Mesenchymal stem cell (in vitro differentiated cells and primary cell): ENCODE measurements around the gene ARID1B.

ENCODE experiments used
- DNase-seq: peaks from one replicate; pipeline ENCODE4 v3.0.0-alpha.2; 2013
- H2AFZ ChIP-seq: one replicate; pipeline ENCODE4 v1.6.1; 2013; ENCODE audit warnings: low read depth, mild to moderate bottlenecking, control low read depth, inconsistent platforms, low read length, moderate library complexity
- H2AK5ac ChIP-seq: 2 replicates; pipeline ENCODE4 v1.6.1; 2013; ENCODE audit warnings: low read length, moderate library complexity, mild to moderate bottlenecking, inconsistent platforms; ENCODE audit not compliant: severe bottlenecking
- H2BK120ac ChIP-seq: one replicate; pipeline ENCODE4 v1.6.1; 2013; ENCODE audit warnings: low read depth, mild to moderate bottlenecking, inconsistent platforms, low read length, moderate library complexity
- H2BK12ac ChIP-seq, 2 experiments: one replicate each; pipeline ENCODE4 v1.6.1; 2013; ENCODE audit warnings: inconsistent platforms in 2 of 2, low read length in 2 of 2, mild to moderate bottlenecking in 2 of 2, moderate library complexity in 2 of 2, control low read depth in 1 of 2
- H2BK15ac ChIP-seq: one replicate; pipeline ENCODE4 v1.6.1; 2013; ENCODE audit warnings: mild to moderate bottlenecking, low read depth, inconsistent platforms; ENCODE audit not compliant: poor library complexity, severe bottlenecking
- H2BK5ac ChIP-seq: 2 replicates; pipeline ENCODE4 v1.6.1; 2013; ENCODE audit warnings: low read depth, mild to moderate bottlenecking, low read length, control low read depth, inconsistent platforms; ENCODE audit not compliant: poor library complexity, severe bottlenecking
- H3K14ac ChIP-seq, 2 experiments: one replicate each; pipeline ENCODE4 v1.6.1; 2013; ENCODE audit warnings: inconsistent platforms in 2 of 2, low read length in 2 of 2, control low read depth in 1 of 2, mild to moderate bottlenecking in 1 of 2, moderate library complexity in 1 of 2
- H3K18ac ChIP-seq, 2 experiments: one replicate each; pipeline ENCODE4 v1.6.1; 2013; ENCODE audit warnings: inconsistent platforms in 2 of 2, low read length in 2 of 2, control low read depth in 1 of 2, low read depth in 1 of 2, mild to moderate bottlenecking in 1 of 2
- H3K23ac ChIP-seq, 2 experiments: one replicate each; pipeline ENCODE4 v1.6.1; 2013; ENCODE audit warnings: inconsistent platforms in 2 of 2, low read length in 2 of 2, mild to moderate bottlenecking in 2 of 2, moderate library complexity in 2 of 2, control low read depth in 1 of 2
- H3K27ac ChIP-seq: 2 replicates; pipeline ENCODE4 v1.5.1; 2013; ENCODE audit warnings: mild to moderate bottlenecking, moderate library complexity, low read length, control low read depth, inconsistent platforms; ENCODE audit not compliant: poor library complexity, severe bottlenecking
- H3K27me3 ChIP-seq, 2 experiments: 2 replicates each; pipeline versions ENCODE4 v1.6.1 to v1.7.0; 2013; ENCODE audit warnings: low read length in 2 of 2, mild to moderate bottlenecking in 2 of 2, moderate library complexity in 2 of 2, control low read depth in 1 of 2, inconsistent platforms in 1 of 2; ENCODE audit not compliant: control insufficient read depth in 1 of 2, insufficient read depth in 1 of 2
- H3K36me3 ChIP-seq, 2 experiments: 2 replicates each; pipeline versions ENCODE4 v1.6.1 to v1.7.0; 2013; ENCODE audit warnings: low read length in 2 of 2, control low read depth in 1 of 2, inconsistent platforms in 1 of 2, low read depth in 1 of 2, mild to moderate bottlenecking in 1 of 2; ENCODE audit not compliant: insufficient read depth in 2 of 2, control insufficient read depth in 1 of 2
- H3K4ac ChIP-seq, 2 experiments: one replicate each; pipeline ENCODE4 v1.6.1; 2013; ENCODE audit warnings: inconsistent platforms in 2 of 2, low read length in 2 of 2, mild to moderate bottlenecking in 2 of 2, moderate library complexity in 2 of 2, control low read depth in 1 of 2, low read depth in 1 of 2
- H3K4me1 ChIP-seq: 2 replicates; pipeline ENCODE4 v1.6.1; 2013; ENCODE audit warnings: low read depth, low read length, control low read depth; ENCODE audit not compliant: control insufficient read depth, insufficient read depth
- H3K4me2 ChIP-seq: 2 replicates; pipeline ENCODE4 v1.6.1; 2013; ENCODE audit warnings: low read length, mild to moderate bottlenecking, inconsistent platforms; ENCODE audit not compliant: poor library complexity, severe bottlenecking
- H3K4me3 ChIP-seq, 2 experiments: 2 replicates each; pipeline versions ENCODE4 v1.5.1 to v1.7.0; 2013; ENCODE audit warnings: low read length in 2 of 2, mild to moderate bottlenecking in 2 of 2, control low read depth in 1 of 2, low read depth in 1 of 2; ENCODE audit not compliant: insufficient read depth in 1 of 2
- H3K79me1 ChIP-seq: replicated peaks from 2 replicates; pipeline ENCODE4 v1.6.1; 2013; ENCODE audit warnings: mild to moderate bottlenecking, control low read depth, low read length, inconsistent platforms; ENCODE audit not compliant: poor library complexity, severe bottlenecking
- H3K9ac ChIP-seq: 2 replicates; pipeline ENCODE4 v1.7.0; 2013; ENCODE audit warnings: mild to moderate bottlenecking, low read length, moderate library complexity
- H3K9me3 ChIP-seq: 2 replicates; pipeline ENCODE4 v1.7.0; 2013; ENCODE audit warnings: mild to moderate bottlenecking, low read length; ENCODE audit not compliant: control insufficient read depth
- H4K8ac ChIP-seq: one replicate; pipeline ENCODE4 v1.6.1; 2013; ENCODE audit warnings: inconsistent platforms, mild to moderate bottlenecking, low read length, moderate library complexity
- H4K91ac ChIP-seq: one replicate; pipeline ENCODE4 v1.6.1; 2013; ENCODE audit warnings: mild to moderate bottlenecking, low read length, inconsistent platforms
- WGBS: methylation state at CpG from one replicate; pipeline ENCODE4 v1.1.7; 2013; ENCODE audit warnings: mixed read lengths; 5-methylcytosine and 5-hydroxymethylcytosine counted together

Gene ARID1B

DNA sequence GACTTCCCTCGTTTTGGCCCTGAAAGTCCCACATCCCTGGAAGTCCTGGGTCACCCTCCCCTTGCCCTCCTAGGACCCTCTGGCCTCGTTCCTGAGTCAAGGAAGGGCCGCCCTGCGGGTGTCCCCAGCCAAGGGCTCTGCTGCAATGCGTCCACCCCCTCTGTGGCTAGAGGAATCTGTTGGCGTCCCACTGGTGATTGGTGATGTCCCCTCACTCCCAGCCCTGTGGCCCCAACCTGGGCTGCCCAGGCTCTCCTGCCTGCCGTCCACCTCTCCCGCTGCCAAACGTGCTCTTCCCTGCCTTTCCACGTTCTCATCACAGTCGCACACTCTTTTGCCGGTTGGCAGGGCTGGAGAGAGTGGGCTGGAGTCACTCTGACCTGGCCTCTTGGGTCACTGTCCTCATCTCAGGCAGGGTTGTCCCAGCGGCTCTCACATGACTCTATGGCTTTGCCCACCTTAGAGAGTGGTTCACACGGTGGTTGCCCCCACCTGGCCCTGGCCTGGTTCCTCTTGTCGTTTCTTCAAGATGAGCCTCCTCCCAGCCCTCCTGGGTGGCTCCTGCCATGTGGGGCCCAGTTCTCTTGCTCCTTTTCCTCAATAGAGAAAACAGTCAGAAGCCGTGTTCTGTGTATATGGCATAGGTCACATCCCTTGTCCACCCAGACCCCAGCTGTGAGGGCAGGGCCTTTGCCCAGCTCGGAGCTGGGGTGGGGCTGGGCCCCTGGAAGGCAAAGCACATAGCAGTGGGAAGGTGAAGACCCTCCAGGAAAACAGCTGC is 445.2 kb downstream of the ARID1B start:
- H3K18ac ChIP-seq: no peak overlapping the region
- no peak overlapping the region for H3K23ac ChIP-seq
- WGBS: 92% methylated on average over 17 of the region's 17 CpGs
- H2BK12ac ChIP-seq: no peak overlapping the region
- H2BK15ac ChIP-seq: no peak overlapping the region
- H3K4me2 ChIP-seq: no peak overlapping the region
- no peak overlapping the region for H2AK5ac ChIP-seq
- peaks cover 23% of the 10 kb centered on the region for H3K4me1 ChIP-seq
- H3K79me1 ChIP-seq: no peaks in the 10 kb centered on the region
- H3K9me3 ChIP-seq: no peaks in the 10 kb centered on the region
- H3K36me3 ChIP-seq: peaks cover 0 to 9% of the 10 kb centered on the region in 2 experiments
- H3K4ac ChIP-seq: no peak overlapping the region
- H3K27me3 ChIP-seq: no peaks in the 10 kb centered on the region
- no peak overlapping the region for H3K4me3 ChIP-seq
- no peak overlapping the region for H2BK5ac ChIP-seq
- no peak overlapping the region for H3K9ac ChIP-seq
- H2BK120ac ChIP-seq: no peak overlapping the region
- H4K91ac ChIP-seq: no peak overlapping the region
- H2AFZ ChIP-seq: no peak overlapping the region
- no peak for DNase-seq
- H4K8ac ChIP-seq: no peak overlapping the region
- no peak overlapping the region for H3K27ac ChIP-seq
- no peak overlapping the region for H3K14ac ChIP-seq

DNA sequence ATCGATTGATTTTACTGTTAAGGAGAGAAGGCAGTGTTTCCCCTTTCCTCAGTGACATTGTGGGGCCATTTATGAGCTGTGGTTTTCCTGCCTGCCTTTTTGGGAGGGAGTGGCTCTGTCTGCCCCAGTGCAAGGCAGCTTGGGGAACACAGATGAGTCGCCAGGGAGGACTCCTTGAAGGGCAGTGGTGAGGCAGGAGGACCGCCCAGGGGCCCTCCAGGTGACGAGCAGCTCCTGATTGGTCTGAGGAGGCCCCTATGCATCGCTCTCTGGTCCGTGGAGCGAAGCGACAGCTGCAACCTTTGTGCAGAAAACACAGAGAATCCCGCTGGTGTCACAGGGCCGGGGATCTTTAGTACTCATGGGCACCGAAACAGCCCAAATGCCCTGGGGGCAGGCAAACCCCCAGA is 445.8 kb downstream of the ARID1B start:
- no peaks in the 10 kb centered on the region for H3K79me1 ChIP-seq
- no peak overlapping the region for H3K27ac ChIP-seq
- no peak overlapping the region for H3K9ac ChIP-seq
- H3K4me1 ChIP-seq: peaks cover 23% of the 10 kb centered on the region
- no peak overlapping the region for H3K4me3 ChIP-seq
- no peak overlapping the region for H3K4me2 ChIP-seq
- H2BK120ac ChIP-seq: no peak overlapping the region
- WGBS: 85% methylated on average over 11 of the region's 11 CpGs
- H3K36me3 ChIP-seq: peaks cover 0 to 11% of the 10 kb centered on the region in 2 experiments
- no peak overlapping the region for H3K18ac ChIP-seq
- no peak for DNase-seq
- no peak overlapping the region for H2BK15ac ChIP-seq
- no peaks in the 10 kb centered on the region for H3K9me3 ChIP-seq
- no peak overlapping the region for H4K8ac ChIP-seq
- no peak overlapping the region for H2BK12ac ChIP-seq
- no peak overlapping the region for H3K4ac ChIP-seq
- H2AK5ac ChIP-seq: no peak overlapping the region
- H4K91ac ChIP-seq: no peak overlapping the region
- no peaks in the 10 kb centered on the region for H3K27me3 ChIP-seq
- no peak overlapping the region for H3K14ac ChIP-seq
- H3K23ac ChIP-seq: no peak overlapping the region
- H2BK5ac ChIP-seq: no peak overlapping the region
- H2AFZ ChIP-seq: no peak overlapping the region

DNA sequence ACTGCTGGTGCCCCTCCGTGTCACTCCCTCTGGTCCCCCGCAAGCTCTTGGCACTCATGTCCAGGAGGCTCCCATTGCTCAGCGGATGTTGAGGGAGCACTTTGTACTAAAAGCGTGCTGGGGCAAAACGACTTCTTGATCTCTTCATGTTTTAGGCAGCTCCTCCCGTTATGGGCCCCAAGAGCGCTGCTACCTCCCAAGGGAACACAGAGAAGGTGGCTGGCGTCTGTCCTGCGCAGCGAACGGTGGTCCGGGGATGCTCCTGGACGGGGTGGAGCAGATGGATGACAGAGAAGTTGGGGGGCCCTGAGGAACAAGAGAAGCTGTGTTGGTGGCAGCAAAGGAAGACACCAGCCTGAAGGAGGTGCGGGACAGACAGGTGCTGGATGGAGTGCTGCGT is 446.3 kb downstream of the ARID1B start:
- Histone ChIP-seq H3K79me1 (no peaks in the 10 kb centered on the region), H2AK5ac (no peak overlapping the region), H2BK5ac (no peak overlapping the region), H3K18ac (no peak overlapping the region), H2BK120ac (no peak overlapping the region), H3K23ac (no peak overlapping the region), H3K9ac (no peak overlapping the region), H4K8ac (no peak overlapping the region), H3K14ac (no peak overlapping the region), H3K27me3 (no peaks in the 10 kb centered on the region), H2BK12ac (no peak overlapping the region), H3K4ac (no peak overlapping the region), H3K36me3 (peaks cover 0 to 7% of the 10 kb centered on the region in 2 experiments), H3K4me2 (no peak overlapping the region), H3K27ac (no peak overlapping the region), H3K4me1 (peaks cover 19% of the 10 kb centered on the region), H3K4me3 (no peak overlapping the region), H3K9me3 (no peaks in the 10 kb centered on the region), H2AFZ (no peak overlapping the region), H2BK15ac (no peak overlapping the region), H4K91ac (no peak overlapping the region)
- no peak for DNase-seq
- WGBS: 91% methylated on average over 15 of the region's 15 CpGs

DNA sequence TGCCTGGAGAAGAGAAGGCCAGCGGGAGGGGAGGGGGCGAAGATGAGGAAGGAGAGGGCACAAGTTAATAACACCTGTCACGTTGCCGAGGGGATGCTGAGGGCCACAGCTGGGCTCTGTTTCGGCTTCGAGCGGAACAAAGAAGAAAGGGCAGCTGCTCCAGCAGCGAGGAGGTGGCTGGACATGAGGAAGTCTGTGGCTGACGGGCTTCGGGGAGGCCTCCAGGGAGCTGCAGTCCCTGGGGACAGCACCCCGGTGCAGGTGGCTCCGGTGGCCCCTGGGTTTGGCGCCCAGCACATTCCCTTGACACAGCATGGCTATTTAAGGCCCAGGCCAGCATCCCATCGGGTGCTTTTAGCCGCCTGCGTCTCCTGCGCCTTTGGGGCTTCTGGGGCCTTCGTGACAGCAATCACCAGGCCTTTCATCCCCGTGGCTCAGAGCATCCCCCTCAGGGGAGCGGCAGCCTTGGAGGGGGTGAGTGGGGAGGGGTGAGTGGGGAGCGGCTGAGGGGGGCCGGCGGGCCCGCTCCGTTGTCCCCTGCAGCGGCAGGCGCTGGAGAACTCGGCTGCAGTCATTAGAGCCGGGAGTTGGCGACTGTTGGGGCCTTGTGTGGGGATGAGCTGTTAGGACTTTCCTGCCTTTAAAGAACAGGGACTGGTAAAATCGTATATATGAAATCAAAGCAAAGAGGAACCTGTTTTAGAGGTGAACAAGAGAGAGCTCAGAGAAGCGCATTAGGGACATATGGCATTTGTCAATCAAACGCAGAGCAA is 447.2 kb downstream of the ARID1B start:
- 94% methylated on average over 31 of the region's 33 CpGs for WGBS
- Histone ChIP-seq H2BK12ac (no peak overlapping the region), H3K36me3 (peaks cover 0 to 6% of the 10 kb centered on the region in 2 experiments), H3K79me1 (no peaks in the 10 kb centered on the region), H3K27ac (no peak overlapping the region), H3K4ac (no peak overlapping the region), H2BK5ac (no peak overlapping the region), H3K18ac (no peak overlapping the region), H3K14ac (no peak overlapping the region), H3K9me3 (no peaks in the 10 kb centered on the region), H4K91ac (no peak overlapping the region), H3K4me2 (no peak overlapping the region), H2BK120ac (no peak overlapping the region), H2AFZ (no peak overlapping the region), H4K8ac (no peak overlapping the region), H3K4me1 (peaks cover 10% of the 10 kb centered on the region), H3K9ac (no peak overlapping the region), H2AK5ac (no peak overlapping the region), H3K4me3 (no peak overlapping the region), H2BK15ac (no peak overlapping the region), H3K23ac (no peak overlapping the region), H3K27me3 (no peaks in the 10 kb centered on the region)
- DNase-seq: no peak
